GM12801 (cell line): Measurements from ENCODE around the gene TUBD1.

Experiments used
- CTCF ChIP-seq: IDR thresholded peaks from one replicate; pipeline ENCODE4 v1.5.1; 2011; ENCODE audit warnings: control low read depth; ENCODE audit not compliant: insufficient read length; ENCODE audit errors: extremely low read depth

The TUBD1 gene

GRCh38 chr17:59814276-59814675 lies 78.5 kb downstream of the TUBD1 start:
- no peak for TF ChIP-seq CTCF

GRCh38 chr17:59812139-59812538 lies 80.6 kb downstream of the TUBD1 start:
- no peak for TF ChIP-seq CTCF

GRCh38 chr17:59811209-59811608 lies 81.5 kb downstream of the TUBD1 start:
- TF ChIP-seq CTCF: no peak

- TF ChIP-seq CTCF: no peak
Observed at GRCh38 chr17:59810894-59811153, 81.9 kb downstream of the TUBD1 start.
